ENCODE results near the gene DAAM1. TPM values are rescaled to one million over a fixed set of nuclear protein-coding genes. Genes with fewer than 3 reads are reported as not detected.

The DAAM1 gene
- total RNA-seq, 1 donor from 2014 or later = 69.9 TPM

DNA sequence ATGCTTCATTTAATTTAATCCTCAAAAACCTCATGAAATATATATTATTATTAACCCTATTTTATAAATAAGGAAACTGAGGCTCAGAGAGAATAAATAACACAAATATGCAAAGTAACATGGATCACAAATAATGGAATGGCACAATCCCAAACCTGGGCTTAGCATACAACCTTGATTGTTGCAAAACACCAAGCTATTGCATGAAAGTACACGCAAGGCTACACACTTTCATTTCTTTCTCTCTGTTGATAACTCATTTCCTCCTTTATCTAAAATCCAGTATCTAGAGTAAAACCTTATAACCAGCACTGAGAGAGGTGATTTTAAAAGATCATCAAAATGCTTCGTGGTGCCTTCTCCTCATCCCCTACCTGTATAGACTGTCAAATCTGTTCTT is 2.8 kb upstream of the DAAM1 start:
- TF ChIP-seq, protein P1, sequence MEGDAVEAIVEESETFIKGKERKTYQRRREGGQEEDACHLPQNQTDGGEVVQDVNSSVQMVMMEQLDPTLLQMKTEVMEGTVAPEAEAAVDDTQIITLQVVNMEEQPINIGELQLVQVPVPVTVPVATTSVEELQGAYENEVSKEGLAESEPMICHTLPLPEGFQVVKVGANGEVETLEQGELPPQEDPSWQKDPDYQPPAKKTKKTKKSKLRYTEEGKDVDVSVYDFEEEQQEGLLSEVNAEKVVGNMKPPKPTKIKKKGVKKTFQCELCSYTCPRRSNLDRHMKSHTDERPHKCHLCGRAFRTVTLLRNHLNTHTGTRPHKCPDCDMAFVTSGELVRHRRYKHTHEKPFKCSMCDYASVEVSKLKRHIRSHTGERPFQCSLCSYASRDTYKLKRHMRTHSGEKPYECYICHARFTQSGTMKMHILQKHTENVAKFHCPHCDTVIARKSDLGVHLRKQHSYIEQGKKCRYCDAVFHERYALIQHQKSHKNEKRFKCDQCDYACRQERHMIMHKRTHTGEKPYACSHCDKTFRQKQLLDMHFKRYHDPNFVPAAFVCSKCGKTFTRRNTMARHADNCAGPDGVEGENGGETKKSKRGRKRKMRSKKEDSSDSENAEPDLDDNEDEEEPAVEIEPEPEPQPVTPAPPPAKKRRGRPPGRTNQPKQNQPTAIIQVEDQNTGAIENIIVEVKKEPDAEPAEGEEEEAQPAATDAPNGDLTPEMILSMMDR (IDR thresholded peaks at IDR 0.05; ENCODE audit: unreplicated experiment) = no peak
- peaks cover 14% of the 10 kb centered on the region for H3K27me3 Mint-ChIP-seq

DNA sequence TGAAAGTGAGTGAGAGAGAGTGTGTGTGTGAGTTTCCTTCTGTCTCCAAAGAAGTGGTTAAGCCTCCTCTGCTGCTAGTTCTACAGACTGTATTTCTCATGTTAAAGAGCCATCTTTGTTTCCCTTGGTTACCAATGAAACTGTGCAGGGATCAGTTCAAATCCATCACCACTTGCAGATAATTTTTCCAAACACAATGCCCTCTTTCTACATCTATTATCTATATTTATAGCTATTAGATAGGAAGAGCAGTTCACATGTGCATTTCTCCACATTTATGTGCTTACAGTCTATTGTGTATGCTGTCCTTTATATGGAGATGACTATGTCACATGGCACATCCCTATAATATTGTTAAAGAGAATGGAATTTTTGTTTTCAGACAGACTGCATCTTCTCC is 2.2 kb upstream of the DAAM1 start:
- DNase-seq (ENCODE audit: low spot score, unreplicated experiment) = no peak
- H3K4me3 Mint-ChIP-seq (ENCODE audit: low read depth) = no peak overlapping the region
- peaks cover 14% of the 10 kb centered on the region for H3K27me3 Mint-ChIP-seq
- no peaks in the 10 kb centered on the region for H3K36me3 Mint-ChIP-seq (ENCODE audit: insufficient read depth)
- no peaks in the 10 kb centered on the region for H3K9me3 Mint-ChIP-seq (ENCODE audit: low read depth)
- peaks cover 11% of the 10 kb centered on the region for H3K4me1 Mint-ChIP-seq (ENCODE audit: low read depth)
- TF ChIP-seq, protein P1 (IDR thresholded peaks at IDR 0.05; ENCODE audit: unreplicated experiment) = no peak
- no peak overlapping the region for H3K27ac Mint-ChIP-seq

More for the DNA sequence above, 2.8 kb upstream of the DAAM1 start:
- H3K27ac Mint-ChIP-seq = no peak overlapping the region
- peaks cover 11% of the 10 kb centered on the region for H3K4me1 Mint-ChIP-seq (ENCODE audit: low read depth)
- DNase-seq (ENCODE audit: low spot score, unreplicated experiment) = no peak
- no peaks in the 10 kb centered on the region for H3K36me3 Mint-ChIP-seq (ENCODE audit: insufficient read depth)
- no peak overlapping the region for H3K4me3 Mint-ChIP-seq (ENCODE audit: low read depth)
- no peaks in the 10 kb centered on the region for H3K9me3 Mint-ChIP-seq (ENCODE audit: low read depth)

DNA sequence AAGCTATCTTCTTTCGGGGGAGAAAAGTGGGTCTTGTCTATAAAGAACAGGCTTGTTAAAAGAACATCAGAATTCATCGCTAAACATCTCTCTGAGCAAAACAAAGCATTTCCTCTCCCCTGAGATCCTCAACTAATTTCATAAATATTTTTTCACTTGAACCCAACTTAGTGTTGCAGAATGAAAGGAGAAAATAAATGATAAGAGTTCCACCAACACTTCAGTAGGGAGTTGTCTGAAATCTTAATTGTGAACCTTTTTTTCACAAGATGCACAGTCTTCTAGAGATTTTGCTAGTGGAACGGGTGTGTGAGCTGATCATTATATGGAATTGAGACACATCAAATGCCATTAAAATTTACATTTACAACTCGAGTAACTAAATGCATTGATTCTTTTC is 1.3 kb upstream of the DAAM1 start:
- H3K27ac Mint-ChIP-seq = no peak overlapping the region

DNA sequence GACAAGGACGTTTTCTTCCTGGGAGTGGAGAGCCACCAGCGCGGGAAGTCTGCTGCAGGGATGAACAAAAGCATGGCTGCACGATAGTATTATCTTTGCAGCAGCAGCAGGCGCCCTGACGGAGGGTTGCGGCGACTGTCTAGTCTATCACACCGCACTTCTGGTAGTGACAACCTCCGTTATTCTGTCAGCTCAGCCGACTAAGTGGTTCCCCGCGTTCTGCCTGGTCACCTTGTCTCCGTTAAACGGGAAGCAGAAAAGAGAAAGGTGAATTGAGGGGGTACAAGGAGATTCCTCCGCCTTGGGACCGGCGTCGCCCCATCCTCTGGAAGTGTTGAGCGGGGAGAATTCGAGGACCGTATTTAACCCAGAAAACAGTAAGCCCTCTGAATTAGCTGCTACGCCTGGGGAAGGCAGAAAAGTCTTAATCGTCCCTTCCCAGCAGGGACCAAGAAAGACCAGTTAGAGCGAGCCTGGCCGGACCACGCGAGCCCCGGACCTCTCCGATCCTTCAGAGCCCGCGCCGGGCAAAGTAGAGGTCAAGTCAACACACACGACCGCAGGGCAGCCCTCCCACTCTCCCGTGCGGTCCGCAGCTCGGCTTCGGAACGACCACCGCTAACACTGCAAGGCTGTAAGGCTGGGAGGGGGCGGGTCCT is 536 bp upstream of the DAAM1 start:
- Mint-ChIP-seq H3K9me3 (ENCODE audit: low read depth) (no peaks in the 10 kb centered on the region), H3K27ac (peak overlapping the region; percentile 95), H3K27me3 (peaks cover 14% of the 10 kb centered on the region), H3K36me3 (ENCODE audit: insufficient read depth) (no peaks in the 10 kb centered on the region), H3K4me1 (ENCODE audit: low read depth) (peaks cover 17% of the 10 kb centered on the region), H3K4me3 (ENCODE audit: low read depth) (peak overlapping the region; percentile 86)
- TF ChIP-seq, protein P1 (IDR thresholded peaks at IDR 0.05; ENCODE audit: unreplicated experiment) = no peak
- no peak for DNase-seq (ENCODE audit: low spot score, unreplicated experiment)

More for the DNA sequence above, 1.3 kb upstream of the DAAM1 start:
- H3K36me3 Mint-ChIP-seq (ENCODE audit: insufficient read depth) = no peaks in the 10 kb centered on the region
- DNase-seq (ENCODE audit: low spot score, unreplicated experiment) = no peak
- no peaks in the 10 kb centered on the region for H3K9me3 Mint-ChIP-seq (ENCODE audit: low read depth)
- H3K4me1 Mint-ChIP-seq (ENCODE audit: low read depth) = peaks cover 17% of the 10 kb centered on the region
- peak overlapping the region; percentile 86 for H3K4me3 Mint-ChIP-seq (ENCODE audit: low read depth)
- peaks cover 14% of the 10 kb centered on the region for H3K27me3 Mint-ChIP-seq
- TF ChIP-seq, protein P1 (IDR thresholded peaks at IDR 0.05; ENCODE audit: unreplicated experiment) = no peak

DNA sequence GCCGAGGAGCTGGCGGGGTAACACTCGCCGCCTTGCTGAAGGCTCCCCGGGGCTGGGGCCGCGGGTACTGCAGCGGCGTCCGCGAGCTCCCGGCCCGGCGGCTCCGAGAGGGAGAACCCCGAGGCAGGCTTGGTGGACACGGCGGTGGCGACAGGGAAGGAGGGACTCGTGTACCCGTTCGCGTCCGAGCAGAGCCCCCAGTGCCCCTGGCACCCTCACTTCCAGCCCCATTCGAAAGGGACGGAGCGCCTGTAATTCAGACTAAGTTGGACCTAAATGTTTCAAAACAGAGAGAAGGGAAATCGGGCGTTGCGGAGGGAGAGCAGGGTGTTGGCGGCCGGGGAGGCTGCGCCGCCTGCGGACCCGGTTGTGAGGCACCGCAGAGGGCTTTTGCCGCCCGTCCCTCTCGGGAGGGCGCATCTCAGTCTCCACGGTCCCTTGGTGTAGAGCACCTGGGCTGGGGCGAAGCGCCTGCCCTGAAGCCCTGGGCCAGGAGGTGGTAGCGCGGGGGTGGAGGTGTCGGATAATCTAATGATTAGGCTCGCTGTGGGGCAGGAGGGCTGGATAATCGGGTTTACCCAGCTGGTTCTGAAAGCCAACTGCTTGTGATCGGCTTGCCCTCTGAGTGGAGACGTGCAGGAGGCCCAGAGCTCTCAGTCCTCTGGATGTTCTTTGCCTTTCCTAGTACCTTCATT is 771 bp downstream of the DAAM1 start:
- TF ChIP-seq, protein P1 (IDR thresholded peaks at IDR 0.05; ENCODE audit: unreplicated experiment) = no peak
- Mint-ChIP-seq H3K36me3 (ENCODE audit: insufficient read depth) (no peaks in the 10 kb centered on the region), H3K27ac (peak overlapping the region; percentile 95)

More for the DNA sequence above, 771 bp downstream of the DAAM1 start:
- DNase-seq (ENCODE audit: low spot score, unreplicated experiment) = peak; percentile 12
- Mint-ChIP-seq H3K4me1 (ENCODE audit: low read depth) (peaks cover 17% of the 10 kb centered on the region), H3K4me3 (ENCODE audit: low read depth) (peak overlapping the region; percentile 86), H3K27me3 (peaks cover 10% of the 10 kb centered on the region), H3K9me3 (ENCODE audit: low read depth) (no peaks in the 10 kb centered on the region)

Measured in progenitor cell of endocrine pancreas (in vitro differentiated cells).